ENCODE results near the gene ALDH1L1.
A peak's percentile ranks its signal among the peaks of the same experiment; 100 is the strongest.

Gene ALDH1L1

DNA sequence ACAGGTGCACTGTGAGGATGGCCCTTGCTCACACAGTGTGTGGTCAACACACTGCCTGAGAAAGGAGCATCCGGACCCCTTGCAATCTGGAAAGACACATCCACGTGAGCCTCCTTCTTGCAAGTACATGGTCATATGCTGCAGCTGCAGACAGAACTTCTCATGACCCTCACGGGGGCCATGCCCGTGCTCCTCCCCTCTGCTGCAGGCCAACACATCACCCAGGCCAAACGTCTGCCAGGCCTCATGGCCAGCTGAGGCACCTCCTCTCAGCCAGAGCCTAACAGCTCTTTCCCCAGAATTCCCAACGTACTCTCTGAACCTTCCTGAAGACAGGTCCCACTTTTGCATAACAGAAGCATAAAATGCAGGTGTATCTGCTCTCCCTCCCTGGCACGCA is 121.7 kb downstream of the ALDH1L1 start:
- Mint-ChIP-seq H3K36me3 (ENCODE audit: low read depth) (no peaks in the 10 kb centered on the region), H3K27ac (no peak overlapping the region), H3K4me1 (peaks cover 7% of the 10 kb centered on the region), H3K4me3 (no peak overlapping the region), H3K9me3 (no peaks in the 10 kb centered on the region), H3K27me3 (ENCODE audit: low read depth) (peaks cover 4% of the 10 kb centered on the region)
- no peak for TF ChIP-seq CTCF (IDR thresholded peaks at IDR 0.05; ENCODE audit: unreplicated experiment in 3 of 3)

- no peak overlapping the region for H3K4me3 Mint-ChIP-seq
- H3K4me1 Mint-ChIP-seq: peaks cover 7% of the 10 kb centered on the region
- peaks cover 4% of the 10 kb centered on the region for H3K27me3 Mint-ChIP-seq (ENCODE audit: low read depth)
- H3K9me3 Mint-ChIP-seq: no peaks in the 10 kb centered on the region
- TF ChIP-seq CTCF (IDR thresholded peaks at IDR 0.05; ENCODE audit: unreplicated experiment in 3 of 3): no peak
- H3K27ac Mint-ChIP-seq: peak overlapping the region in 1 of 3 experiments; percentile 7
- H3K36me3 Mint-ChIP-seq (ENCODE audit: low read depth): no peaks in the 10 kb centered on the region
These were observed 122.5 kb downstream of the ALDH1L1 start for GRCh38 chr3:126057936-126058335.

GRCh38 chr3:126057501-126057819 is 122.9 kb downstream of the ALDH1L1 start:
- H3K9me3 Mint-ChIP-seq: no peaks in the 10 kb centered on the region
- H3K36me3 Mint-ChIP-seq (ENCODE audit: low read depth): no peaks in the 10 kb centered on the region
- no peak overlapping the region for H3K4me3 Mint-ChIP-seq
- H3K27ac Mint-ChIP-seq: peak overlapping the region in 1 of 3 experiments; percentile 7
- H3K4me1 Mint-ChIP-seq: peaks cover 7% of the 10 kb centered on the region
- peaks cover under 1% of the 10 kb centered on the region for H3K27me3 Mint-ChIP-seq (ENCODE audit: low read depth)
- no peak for TF ChIP-seq CTCF (IDR thresholded peaks at IDR 0.05; ENCODE audit: unreplicated experiment in 3 of 3)

- Mint-ChIP-seq H3K9me3 (no peaks in the 10 kb centered on the region), H3K27ac (peak overlapping the region in 1 of 3 experiments; percentile 7), H3K36me3 (ENCODE audit: low read depth) (no peaks in the 10 kb centered on the region), H3K27me3 (ENCODE audit: low read depth) (no peaks in the 10 kb centered on the region), H3K4me1 (peaks cover 7% of the 10 kb centered on the region), H3K4me3 (no peak overlapping the region)
- TF ChIP-seq CTCF (IDR thresholded peaks at IDR 0.05; ENCODE audit: unreplicated experiment in 3 of 3): no peak
These were observed 123.5 kb downstream of the ALDH1L1 start for GRCh38 chr3:126056681-126057500.

DNA sequence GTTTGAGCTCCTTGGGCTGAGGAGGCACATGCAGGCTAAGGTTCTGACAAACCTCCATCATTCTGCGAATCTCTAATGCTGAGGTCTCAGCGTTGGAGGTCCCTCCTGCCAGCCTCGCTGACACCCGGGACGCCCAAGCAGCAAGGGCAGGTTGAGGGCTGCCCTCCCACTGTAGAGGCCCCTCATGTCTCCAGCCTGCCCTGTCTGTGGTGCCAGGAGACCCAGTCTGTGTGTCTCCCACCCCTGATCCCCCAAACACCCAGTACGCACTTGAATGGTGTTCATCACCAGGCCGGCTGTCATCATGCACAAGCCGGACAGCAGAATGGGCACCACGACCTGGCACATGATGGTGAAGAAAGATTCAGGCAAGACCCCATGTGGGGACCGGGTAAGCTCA is 124.3 kb downstream of the ALDH1L1 start:
- H3K4me1 Mint-ChIP-seq: peaks cover 7% of the 10 kb centered on the region
- no peaks in the 10 kb centered on the region for H3K9me3 Mint-ChIP-seq
- H3K36me3 Mint-ChIP-seq (ENCODE audit: low read depth): peaks cover 4% of the 10 kb centered on the region
- no peak overlapping the region for H3K4me3 Mint-ChIP-seq
- no peak for TF ChIP-seq CTCF (IDR thresholded peaks at IDR 0.05; ENCODE audit: unreplicated experiment in 3 of 3)
- H3K27me3 Mint-ChIP-seq (ENCODE audit: low read depth): no peaks in the 10 kb centered on the region
- no peak overlapping the region for H3K27ac Mint-ChIP-seq

DNA sequence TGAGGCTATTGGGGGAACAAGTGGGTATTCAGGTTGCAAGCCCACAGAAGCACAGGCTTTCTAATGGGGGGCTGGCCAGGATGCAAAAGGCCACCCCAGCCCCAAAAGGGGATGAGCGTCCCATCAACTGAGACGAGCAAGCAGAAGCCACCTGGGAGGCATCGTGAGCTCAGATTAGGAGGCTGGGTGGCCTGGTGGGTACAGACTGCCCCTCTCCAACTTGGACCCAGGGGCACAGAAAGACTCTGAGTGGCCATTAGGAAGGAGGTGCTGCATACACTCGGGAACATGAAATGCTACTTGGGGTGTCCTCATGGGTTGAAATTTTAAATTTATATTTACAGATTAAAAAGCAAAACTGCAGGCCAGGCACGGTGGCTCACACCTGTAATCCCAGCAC is 125.5 kb downstream of the ALDH1L1 start:
- no peak for TF ChIP-seq CTCF (IDR thresholded peaks at IDR 0.05; ENCODE audit: unreplicated experiment in 3 of 3)
- H3K4me1 Mint-ChIP-seq: peaks cover 7% of the 10 kb centered on the region
- H3K9me3 Mint-ChIP-seq: no peaks in the 10 kb centered on the region
- H3K36me3 Mint-ChIP-seq (ENCODE audit: low read depth): peaks cover 11% of the 10 kb centered on the region
- H3K27me3 Mint-ChIP-seq (ENCODE audit: low read depth): no peaks in the 10 kb centered on the region
- no peak overlapping the region for H3K27ac Mint-ChIP-seq
- no peak overlapping the region for H3K4me3 Mint-ChIP-seq

All from nephron (organoid).